C4-2B (cell line): Measurements from ENCODE around the gene CAPN9.
"Not testable (repeated sequence)": the region's sequence is repeated elsewhere in the genome, so short reads cannot be mapped to it uniquely, and the experiment has no call there.

ENCODE experiments used
- CTCF ChIP-seq: fragments of 450-650 bp; conservative IDR thresholded peaks from 2 replicates; pipeline ENCODE4 v1.5.1; 2017; ENCODE audit warnings: mild to moderate bottlenecking
- ZFX ChIP-seq: fragments of 450-650 bp; IDR thresholded peaks from 2 replicates; pipeline ENCODE4 v1.6.1; 2017

GRCh38 chr1:230716453-230716852 lies 30.7 kb upstream of the CAPN9 start:
- not testable (repeated sequence) for TF ChIP-seq CTCF, ZFX
